NCI-H2107 treated with DMSO at 0.1 percent for 48 hours (cell line): ENCODE measurements around the gene DDN.

Experiments
- DNase-seq: peaks from one replicate; lab custom pipeline; 2025; ENCODE audit not compliant: unreplicated experiment; lab: John Stamatoyannopoulos, UW

DDN gene

GRCh38 chr12:48969160-48969771 lies 29.9 kb downstream of the DDN start:
- DNase-seq: no peak

- DNase-seq: no peak
These were observed 30.7 kb downstream of the DDN start for GRCh38 chr12:48968467-48968866.

- DNase-seq: no peak
These were observed 31.2 kb downstream of the DDN start for GRCh38 chr12:48967991-48968390.

GRCh38 chr12:48966177-48966895 lies 32.8 kb downstream of the DDN start:
- DNase-seq: no peak

DNA sequence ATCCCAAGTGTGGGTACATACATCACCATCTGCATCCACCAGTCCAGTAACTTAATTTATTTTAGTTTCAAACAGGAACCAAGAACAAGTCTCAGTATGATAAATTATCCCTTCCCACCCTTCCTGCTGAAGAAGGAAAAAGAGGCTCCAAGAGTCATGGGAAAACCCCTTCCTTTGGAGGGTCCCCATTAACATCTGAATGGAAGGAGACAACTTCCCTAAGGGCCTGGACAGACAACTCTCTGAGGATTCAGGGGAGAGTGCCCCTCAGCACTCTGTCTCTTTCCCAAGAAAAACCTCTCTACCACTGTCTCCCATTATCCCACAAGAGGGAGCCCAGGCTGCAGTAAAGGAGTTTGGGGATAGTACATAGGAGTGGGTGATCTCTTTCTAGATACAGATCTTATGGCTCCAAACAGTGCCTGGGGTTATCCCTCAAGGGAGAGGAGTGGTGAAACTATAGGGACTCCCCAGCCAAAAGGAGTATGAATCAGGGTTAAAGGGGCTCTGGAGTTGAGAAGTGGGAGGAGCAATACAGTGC lies 33.8 kb downstream of the DDN start:
- DNase-seq: no peak

GRCh38 chr12:48961801-48962200 lies 37.4 kb downstream of the DDN start:
- DNase-seq: no peak

- no peak for DNase-seq
These were observed 37.8 kb downstream of the DDN start for GRCh38 chr12:48961331-48961730.

DNA sequence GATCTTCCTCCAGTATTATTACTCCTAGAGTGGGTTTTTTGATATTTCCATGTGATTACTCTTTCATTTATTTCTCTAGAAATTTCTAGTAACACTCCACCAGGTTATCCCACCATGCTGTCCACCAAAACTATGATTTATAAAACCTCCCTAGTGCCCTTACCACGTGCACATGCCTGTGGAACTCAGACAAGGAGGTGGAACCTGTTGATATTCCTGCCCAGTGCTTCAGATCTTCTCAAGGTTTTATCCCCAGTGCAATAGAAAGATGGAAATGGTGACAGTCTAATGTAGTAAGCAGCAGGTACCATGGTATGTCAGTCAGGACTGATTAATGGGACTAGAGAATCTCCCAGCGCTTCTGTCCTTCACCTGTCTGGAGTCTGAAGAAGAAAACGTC lies 38.3 kb downstream of the DDN start:
- DNase-seq: no peak

GRCh38 chr12:48958049-48958388 lies 41.2 kb downstream of the DDN start:
- no peak for DNase-seq

DNA sequence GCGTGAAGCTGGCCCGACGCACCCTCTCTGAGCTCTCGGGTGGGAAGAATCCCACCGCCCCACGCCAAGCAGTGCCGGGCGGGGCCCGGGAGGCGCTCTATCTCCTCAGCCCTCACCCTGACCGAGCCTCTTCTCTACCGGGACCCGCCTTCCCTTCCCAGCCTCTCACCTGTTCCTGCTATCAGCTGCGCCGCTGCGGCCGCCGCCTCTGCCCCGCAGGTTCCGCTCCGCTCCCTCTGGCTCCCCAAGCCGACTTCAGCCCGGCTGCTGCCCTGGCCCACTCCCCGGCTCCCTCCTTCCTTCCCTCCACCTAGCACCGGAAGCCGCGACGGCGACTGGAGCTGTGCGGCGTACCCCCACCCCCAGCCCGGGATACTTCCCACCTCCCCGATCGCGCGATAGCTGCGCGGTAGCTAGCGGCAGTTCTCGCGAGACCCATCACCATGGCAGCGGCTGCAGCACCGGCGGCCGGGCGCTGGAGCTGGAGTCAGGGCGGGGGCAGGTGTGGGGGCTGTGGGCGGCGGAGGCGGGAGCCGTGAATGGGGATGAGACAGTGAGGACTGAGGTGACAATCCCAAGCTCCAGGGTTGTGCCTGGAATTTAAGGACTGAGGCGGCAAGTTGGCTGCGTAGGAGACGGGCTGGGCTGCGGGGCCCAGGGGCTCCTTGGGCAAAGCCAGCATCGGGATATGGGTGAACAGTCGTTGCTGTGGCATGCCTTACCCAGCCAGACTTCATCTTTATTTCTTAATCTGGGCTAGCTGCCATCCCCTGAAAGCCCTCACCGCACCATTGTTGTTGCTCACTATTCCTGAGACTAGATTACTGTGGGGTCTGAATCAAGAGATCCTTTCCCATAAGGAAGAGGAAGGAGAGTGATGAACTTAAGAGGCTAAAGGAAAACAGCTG lies 41.8 kb downstream of the DDN start, which contains the start of gene ARF3:
ARF3 (minus strand) TSS at position 347 of the 908 bp plus-strand sequence. CDS start 16,392 bp downstream, outside the sequence.
- peak; percentile 92 for DNase-seq

DNA sequence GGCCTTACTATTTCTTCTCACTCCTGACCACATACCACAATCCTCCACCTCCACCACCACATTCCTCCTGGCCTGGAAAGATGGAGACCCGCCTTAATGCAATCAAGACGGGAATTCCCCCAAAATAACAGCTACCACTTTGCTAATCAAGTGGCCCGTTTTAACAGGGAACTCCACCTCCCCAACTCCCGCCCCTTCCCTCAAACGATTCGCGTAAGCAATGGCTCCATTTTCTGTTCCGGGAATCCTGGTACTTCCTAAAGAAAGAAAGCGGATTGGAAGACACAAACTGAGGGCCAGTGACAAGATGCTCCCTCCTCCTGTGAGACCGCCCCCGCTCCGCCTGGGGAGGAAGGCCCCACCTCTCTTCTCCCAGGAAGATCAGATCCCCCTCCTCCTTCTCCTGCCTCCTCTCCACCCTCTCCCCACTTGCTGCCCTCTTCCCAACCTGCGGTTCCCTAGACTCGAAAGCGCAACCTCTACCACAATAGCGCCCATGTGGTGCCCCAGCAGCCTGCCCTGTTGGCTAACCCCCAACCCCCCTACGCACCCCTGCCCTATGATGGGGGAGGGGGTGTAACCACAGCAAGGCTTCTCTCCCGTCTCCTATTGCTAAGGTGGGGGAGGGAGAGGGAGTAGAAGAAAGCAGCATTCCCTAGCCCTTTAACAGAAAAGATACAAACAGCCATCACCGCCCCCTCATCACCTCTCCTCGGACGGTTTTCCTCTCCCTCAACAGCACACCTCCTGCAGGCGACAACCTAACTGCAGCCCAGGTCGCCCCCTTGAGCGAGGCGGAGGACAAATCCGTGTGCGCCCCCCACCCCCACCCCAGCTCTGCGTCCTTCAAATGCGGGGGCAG lies 42.7 kb downstream of the DDN start:
- DNase-seq: peak; percentile 89

DNA sequence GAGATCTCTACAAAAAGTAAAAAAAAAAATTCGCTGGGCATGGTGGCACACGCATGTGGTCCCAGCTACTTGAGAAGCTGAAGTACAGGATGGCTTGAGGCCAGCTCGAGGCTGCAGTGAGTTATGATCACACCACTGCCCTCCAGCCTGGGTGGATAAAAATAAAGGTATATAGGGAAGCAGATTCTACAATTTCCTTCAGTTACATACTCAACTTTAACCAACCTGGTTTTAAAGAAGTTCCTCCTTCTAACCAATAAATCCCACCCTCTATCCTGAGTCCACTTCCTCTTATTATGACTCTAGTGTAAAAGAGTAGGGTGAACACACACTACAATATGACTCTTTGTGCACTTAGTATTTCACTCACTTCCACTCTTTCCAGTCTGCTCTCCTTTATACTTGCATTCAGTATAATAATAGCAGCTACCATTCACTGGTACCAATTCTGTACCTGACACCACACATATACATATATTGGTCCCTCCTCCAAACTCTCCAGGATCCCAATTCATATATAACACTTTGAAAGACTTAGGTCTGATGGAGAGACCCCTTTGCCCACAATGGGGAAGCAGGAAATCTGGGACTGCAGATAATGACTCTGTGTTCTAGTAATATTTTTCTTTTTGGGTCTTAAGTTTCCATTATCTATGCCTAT lies 44.2 kb downstream of the DDN start:
- no peak for DNase-seq

- DNase-seq: no peak
These were observed 45.1 kb downstream of the DDN start for GRCh38 chr12:48954061-48954460.

- DNase-seq: no peak
These were observed 46.5 kb downstream of the DDN start for GRCh38 chr12:48952691-48953090.

- no peak for DNase-seq
These were observed 51.4 kb downstream of the DDN start for GRCh38 chr12:48947727-48948126.

DNA sequence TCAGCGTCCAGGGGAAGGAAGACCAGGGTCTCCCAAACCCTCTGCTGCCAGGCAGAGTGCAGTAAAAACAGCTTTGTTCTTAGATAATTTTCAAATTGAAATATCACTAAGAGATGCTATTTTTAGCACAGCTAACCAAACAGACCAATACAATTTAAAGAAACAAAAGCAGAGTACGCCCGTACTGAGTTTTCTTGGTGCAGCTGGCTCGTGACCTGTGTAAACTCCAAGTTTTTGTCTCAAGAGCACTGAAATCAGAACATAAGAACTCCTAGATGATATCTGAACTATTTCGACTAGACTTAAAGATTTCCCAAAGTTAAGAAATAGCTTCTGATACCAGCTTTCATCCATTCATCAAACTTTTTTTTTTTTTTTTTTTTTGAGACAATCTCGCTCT lies 52.2 kb downstream of the DDN start:
- DNase-seq: no peak

DNA sequence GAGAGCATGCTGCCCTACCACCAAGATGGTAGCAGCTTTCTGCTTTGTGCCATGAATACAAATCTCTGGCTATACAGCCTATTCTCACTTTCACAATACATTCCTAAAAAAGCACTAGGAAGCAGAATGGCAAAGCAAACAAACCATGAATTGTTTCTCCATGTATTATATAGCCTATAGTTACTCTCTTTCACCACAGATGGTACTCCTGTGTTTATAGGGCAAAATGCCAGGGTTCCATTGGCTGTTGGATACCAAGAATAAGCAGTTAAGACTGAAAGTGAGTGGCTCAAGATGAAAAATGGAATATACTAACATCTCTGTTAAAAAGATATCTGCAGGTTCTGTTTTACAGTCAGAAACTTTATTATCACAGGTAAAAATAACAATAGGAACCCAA lies 53.0 kb downstream of the DDN start:
- DNase-seq: peak; percentile 60
